HK-2 (cell line): Measurements from ENCODE around the gene SLC2A2.
A peak's percentile ranks its signal among the peaks of the same experiment; 100 is the strongest.
"Not testable (repeated sequence)": the region's sequence is repeated elsewhere in the genome, so short reads cannot be mapped to it uniquely, and the experiment has no call there.

Experiments used
- DNase-seq: peaks from one replicate; pipeline ENCODE4 v3.0.0-alpha.2; 2018; ENCODE audit not compliant: unreplicated experiment

The SLC2A2 gene

DNA sequence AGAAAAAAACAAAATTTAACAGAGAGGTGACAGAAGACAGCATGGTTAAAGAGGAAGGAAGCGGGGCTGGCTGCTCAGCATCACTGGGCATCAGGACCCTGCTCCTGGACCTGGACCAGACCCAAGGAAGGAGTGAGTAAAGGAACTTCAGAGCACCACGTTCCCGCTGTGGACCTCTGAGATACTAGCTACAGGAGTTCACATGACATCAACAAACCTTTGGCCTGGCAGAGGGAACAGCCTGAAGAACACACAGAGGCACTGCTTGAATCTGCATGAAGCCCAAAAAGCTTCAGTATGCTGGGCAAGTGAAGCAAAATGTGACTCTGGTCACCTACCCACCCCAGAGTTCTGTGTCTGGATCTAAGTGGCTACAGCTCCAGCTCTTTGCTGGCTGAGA lies 38.1 kb downstream of the SLC2A2 start:
- no peak for DNase-seq

DNA sequence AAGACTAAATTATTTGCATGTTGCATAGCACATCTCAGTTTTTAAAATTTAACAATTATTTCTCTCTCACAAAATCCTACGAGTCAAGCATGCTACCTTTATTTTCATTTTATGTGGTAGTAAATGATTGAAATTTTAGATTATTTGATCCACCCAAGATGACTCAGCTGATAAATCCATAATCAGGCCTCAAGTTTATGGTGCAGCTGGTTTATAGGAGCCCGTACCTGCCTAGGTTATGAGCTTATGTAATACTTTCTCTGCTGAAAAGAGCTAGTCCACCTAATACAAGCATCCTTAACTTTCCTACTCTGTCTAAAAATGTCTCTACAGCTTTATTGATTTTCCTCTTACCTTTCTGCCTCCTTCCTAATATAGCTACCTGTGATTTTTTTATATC lies 41.2 kb downstream of the SLC2A2 start:
- DNase-seq, result no peak

DNA sequence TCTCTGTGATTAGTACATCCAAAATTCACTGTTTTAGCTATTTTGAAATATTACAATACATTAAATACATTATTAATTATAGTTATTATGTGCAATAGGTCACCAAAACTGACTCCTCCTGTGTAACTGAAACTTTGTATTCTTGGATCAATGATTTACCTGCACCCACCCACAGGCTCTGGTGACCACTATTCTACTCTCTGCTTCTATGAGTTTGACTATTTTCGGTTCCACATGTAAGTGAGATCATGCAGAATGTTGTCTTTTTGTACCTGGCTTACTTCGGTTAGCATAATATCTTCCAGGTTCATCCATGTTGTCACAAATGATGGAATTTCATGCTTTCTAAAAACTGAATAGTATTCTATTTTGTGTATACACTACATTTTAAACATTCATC lies 43.8 kb downstream of the SLC2A2 start:
- no peak for DNase-seq

DNA sequence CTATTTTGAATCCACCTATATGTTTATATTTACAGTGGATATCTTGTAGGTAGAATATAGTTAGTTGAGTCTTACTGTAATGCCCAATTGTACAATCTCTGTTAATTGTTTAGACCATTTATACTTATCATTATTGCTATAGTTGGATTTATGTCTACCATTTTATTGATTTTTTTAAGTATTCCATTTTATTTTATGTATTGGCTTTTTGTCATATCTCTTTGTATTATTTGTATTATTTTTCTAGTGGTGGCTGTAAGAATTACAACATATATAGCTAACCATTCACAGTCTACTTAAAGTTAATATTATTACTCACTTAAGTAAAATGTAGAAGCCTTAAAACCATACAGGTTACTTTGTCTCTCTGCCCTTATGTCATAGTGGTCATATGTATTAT lies 46.1 kb downstream of the SLC2A2 start:
- DNase-seq, result no peak

DNA sequence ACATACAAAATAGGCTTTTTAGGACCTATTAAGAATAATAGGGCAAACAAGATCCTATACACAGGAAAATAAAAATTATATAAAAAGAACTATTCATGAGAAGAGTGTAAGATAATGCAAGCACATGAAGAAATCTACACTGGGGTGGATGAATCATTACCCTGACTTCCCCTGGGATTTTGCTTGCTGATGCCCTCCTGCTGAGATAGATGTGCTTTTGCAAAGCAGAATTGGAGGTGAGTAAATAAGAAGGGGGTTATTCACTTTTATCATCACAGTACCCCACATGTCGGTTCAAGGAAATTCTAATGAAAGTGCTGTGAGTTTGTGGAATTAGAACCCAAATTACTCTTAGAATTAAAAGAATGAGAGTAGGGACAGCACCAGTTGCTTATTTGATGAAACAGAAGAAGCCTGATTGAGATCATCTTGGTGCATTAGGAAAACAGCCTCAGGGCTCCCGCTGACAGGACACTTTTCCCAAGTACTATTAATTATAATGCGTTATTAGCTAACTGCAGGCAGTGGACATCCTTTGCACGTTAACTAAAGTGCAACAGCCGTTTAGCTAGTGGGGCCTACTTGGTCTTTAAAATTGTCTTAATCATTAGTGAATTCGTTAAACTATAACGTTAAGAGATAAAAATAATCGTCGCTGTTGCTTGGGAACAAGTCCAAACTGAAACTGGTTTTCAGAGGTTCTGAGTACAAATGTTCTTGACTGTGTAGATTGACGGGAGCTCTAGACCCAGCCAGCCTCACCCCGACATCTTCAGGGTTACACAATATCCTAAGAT lies 48.4 kb downstream of the SLC2A2 start:
- DNase-seq, result no peak

DNA sequence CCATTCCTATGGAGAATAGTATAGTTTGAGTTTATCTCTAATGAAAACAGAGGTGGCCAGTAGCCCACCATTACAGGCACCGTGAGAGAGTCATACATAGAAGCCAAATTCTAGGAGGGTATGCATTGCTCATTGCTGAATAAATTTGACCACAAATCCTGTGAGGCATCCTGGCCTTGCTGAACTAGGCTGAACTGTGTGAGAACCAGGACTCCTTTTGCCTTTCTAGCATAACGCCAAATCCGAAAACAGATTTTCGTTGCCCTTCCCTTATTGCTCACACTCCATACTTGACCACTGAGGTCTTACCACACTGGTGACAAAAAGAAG lies 50.4 kb downstream of the SLC2A2 start:
- DNase-seq, result no peak

DNA sequence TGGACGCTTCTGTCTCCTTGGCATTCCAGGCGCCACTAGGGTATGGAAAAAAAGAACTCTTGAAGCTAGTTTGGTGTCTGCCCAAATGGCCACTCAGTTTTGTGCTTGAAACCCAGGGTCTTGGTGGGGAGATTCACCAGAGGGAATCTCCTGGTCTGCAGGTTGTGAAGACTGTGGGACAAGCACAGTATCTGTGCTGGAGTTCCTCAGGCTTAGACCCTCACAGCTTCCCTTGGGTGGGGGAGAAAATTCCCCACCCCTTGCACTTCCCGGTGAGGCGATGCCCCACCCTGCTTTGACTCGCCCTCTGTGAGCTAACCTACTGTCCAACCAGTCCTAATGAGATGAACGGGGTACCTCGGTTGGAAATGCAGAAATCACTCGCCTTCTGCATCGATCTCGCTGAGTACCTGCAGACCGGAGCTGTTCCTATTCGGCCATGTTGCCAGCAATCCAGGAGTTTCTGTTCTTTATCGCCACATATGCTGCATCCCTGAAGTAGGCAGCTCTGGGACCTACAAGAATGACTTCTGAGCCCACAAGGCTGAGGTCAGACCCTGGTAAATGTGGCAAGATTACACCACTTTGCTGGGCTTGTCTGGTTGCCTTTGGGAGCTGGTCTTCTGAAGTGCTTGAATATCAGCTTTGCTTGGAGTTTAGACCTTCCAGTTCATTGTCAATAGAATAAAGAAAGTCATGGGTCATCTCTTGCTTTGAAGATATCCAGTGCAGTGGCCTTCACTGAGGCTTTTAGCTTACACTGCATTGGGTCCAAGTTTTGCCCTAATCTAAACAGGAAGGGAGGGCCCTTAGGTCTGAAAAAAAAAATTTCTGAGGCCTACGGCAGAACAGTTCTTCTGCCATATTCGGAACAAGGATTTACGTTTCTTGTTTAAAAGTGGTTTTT lies 51.0 kb downstream of the SLC2A2 start:
- DNase-seq, result no peak

DNA sequence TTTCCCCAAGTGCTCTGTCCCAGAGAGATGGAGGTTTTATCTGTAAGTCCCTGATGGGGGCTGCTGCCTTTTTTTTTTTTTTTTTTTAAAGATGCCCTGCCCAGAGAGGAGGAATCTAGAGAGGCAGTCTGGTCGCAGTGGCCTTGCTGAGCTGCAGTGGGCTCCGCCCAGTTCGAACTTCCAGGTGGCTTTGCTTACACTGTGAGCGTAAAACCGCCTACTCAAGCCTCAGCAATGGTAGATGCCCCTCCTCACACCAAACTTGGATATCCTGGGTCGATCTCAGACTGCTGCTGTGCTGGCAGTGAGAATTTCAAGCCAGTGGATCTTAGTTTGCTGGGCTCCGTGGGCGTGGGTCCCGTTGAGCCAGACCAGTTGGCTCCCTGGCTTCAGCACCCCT lies 51.6 kb downstream of the SLC2A2 start:
- DNase-seq, result no peak

DNA sequence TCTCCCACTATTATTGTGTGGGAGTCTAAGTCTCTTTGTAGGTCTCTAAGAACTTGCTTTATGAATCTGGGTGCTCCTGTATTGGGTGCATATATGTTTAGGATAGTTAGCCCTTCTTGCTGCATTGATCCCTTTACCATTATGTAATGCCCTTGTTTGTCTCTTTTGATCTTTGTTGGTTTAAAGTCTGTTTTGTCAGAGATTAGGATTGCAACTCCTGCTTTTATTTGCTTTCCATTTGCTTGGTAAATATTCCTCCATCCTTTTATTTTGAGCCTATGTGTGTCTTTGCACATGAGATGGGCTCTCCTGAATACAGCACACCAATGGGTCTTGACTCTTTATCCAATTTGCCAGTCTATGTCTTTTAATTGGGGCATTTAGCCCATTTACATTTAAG lies 53.6 kb downstream of the SLC2A2 start:
- not testable (repeated sequence) for DNase-seq

DNA sequence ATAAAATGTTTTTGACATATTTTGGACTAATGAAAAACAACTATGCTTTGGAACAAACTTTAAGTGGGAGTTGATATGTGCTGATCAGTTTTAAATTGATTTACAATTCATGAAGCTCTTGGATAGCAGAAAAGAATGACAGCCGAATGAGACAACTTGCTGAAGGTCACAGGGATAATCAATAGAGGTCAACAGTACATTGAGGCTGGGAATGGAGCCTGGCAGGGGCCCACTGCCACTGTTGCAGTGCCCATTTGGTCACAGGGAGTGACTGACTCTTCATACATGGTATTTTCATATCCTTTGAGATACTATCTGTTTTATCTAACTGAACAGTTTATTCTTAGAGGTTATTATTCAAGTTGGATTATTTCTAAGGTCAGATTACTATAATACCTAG lies 59.4 kb downstream of the SLC2A2 start:
- no peak for DNase-seq

DNA sequence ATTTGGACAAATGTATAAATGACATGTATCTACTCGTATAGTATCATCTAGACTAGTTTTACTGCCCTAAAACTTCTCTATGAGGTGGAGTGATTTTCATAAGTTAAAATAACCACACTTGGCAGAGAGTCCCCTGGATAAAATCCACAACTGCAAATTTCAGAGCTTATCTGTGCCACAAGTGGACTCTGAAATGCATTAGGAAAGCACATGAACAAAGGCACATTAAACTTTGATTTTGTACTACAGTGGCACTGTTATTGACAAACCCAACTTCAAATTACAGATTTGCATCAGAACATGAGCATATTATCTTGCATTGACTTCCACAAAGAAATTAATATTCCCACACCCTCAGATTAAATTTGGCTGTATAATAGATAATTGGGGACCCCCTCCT lies 60.0 kb downstream of the SLC2A2 start:
- no peak for DNase-seq

DNA sequence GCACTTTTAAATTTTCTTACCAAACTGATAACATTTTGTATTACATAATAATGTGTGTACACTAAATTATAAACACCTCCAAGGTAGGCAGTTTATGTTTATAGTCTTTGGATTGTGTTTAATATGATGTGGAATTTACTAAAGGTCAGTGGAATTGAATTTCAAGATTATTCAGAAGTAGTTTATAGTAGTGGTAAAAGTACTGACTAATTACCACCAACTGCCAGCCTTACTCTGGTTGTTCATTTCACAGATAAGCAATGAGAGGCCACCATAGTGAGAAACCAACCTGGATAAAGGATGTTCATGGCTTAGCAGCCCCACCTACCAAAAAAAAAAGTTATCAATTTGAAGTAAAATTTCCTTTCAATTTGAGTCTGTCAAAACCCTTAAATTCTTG lies 64.1 kb downstream of the SLC2A2 start:
- DNase-seq, result no peak

DNA sequence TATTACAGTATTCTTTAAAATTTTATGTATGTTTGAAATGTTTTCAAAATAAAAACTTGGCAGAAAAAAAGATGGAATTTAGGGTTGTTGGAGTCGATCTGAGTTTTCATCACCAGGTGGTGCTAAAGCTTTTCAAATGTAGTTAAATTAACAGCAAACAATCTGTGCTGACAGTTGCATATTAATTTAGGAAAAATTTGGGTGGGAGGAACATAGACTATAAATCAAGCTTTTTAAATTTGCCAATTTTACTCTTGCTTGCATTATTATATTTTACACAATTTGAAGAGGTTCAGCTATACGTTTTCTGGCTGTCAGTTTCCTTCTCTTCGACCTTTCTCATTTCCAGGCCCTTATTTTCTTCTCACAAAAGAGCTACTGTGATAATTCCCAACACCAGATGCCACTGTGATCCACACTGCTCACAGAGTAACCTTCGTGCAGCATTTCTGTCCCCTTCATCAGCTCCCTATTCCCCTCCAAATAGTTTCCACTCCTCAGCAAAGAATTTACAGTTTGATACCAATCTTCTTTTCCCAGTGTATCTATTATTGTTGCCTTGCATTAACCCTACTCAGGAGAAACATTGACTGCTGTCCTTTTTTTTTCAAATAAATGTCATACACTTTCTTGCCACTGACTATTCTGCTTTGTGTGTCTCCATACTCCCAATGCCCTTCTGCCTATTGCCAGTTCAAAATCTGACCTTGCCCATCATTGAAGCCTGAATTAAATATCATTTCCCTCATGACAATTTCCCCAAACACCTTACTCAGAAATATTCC lies 64.7 kb downstream of the SLC2A2 start:
- peak; percentile 21 for DNase-seq

DNA sequence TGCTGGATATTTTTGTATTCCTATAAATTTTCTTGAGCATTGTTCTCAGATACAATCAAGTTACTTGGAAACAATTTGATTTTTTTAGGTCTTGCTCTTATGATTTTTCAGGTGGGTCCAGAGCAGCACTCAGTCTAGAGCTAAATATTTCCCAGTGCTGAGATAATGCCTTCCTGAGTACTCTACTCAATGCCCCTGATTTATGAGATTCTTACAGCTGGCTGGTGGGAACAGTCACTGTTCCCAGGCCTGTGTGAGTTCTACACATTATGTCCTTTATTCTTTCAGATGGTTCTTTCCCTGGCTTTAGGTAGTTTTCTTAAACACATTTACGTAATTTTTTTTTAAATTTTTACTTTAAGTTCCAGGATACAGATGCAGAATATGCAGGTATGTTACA lies 67.1 kb downstream of the SLC2A2 start:
- DNase-seq, result no peak

DNA sequence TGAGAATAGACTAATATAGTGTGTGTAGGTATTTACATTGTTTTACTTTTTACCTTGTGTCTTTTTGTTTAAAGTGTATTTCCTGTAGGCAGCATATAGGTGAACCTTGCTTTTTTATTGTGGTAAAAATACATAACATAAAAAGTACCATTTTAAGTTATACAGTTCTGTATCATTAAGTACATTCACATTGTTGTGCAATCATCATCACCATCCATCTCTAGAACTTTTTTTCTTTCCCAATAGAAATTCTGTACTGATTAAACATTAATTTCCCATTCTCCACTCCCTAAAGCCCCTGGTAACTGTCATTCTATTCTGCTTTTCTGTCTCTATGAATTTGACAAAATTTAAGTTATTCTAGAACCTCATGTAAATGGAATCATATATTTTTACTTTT lies 69.9 kb downstream of the SLC2A2 start:
- DNase-seq, result no peak

DNA sequence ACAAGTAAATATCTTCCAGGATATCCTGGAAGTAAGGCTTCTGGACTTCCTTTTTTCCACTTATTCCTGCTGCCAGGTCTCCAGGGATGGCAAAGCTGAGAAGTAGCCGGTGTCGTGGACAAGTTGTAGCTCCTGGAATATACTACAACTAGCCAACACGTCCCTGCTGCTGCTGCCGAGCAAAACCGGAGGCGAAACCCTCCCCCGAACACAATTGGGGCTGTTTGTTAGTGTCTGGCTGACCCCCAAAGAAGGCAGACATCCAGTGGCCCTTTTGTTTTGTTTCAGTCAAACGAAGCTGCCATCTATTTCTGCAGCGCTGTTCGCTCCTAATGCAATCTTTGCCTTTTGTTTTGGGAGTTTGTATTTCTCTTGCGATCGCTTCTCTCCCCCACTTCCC lies 72.8 kb downstream of the SLC2A2 start:
- no peak for DNase-seq

DNA sequence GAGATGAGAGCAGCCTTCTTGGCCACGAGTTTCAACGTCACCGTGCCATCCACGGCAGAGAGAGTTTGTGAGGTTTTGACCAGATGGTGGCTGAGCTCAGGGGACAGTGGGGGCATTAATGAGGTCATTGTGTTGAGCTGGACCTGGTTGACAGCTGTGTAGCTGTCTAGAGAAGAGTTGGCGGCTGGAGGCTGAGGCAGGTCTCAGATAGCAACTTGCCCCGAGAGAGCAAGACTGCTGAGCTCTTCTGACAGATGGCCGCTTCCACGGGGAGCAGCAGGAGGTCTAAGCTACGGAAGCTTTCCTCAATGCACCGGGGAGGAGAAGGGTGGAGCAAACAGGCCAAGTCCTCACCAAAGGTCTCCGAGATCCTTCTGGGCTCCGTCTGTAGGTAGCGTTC lies 73.3 kb downstream of the SLC2A2 start:
- DNase-seq, result no peak

DNA sequence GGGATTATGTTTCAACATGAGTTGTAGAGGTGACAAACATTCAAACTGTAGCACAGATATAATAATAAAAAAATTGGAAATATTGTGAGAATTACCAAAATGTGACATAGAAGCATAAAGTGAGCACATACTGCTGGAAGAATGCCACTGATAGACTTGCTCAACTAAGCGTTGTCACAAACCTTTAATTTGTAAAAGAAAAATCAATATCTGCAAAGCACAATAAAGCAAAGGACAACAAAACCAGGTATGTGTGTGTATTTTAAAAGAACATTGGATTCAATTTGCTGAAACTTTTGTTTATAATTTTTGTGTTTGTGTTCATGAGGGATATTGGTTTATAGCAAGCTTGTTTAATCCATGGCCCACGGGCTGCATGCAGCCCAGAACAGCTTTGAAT lies 77.3 kb downstream of the SLC2A2 start:
- DNase-seq, result no peak

DNA sequence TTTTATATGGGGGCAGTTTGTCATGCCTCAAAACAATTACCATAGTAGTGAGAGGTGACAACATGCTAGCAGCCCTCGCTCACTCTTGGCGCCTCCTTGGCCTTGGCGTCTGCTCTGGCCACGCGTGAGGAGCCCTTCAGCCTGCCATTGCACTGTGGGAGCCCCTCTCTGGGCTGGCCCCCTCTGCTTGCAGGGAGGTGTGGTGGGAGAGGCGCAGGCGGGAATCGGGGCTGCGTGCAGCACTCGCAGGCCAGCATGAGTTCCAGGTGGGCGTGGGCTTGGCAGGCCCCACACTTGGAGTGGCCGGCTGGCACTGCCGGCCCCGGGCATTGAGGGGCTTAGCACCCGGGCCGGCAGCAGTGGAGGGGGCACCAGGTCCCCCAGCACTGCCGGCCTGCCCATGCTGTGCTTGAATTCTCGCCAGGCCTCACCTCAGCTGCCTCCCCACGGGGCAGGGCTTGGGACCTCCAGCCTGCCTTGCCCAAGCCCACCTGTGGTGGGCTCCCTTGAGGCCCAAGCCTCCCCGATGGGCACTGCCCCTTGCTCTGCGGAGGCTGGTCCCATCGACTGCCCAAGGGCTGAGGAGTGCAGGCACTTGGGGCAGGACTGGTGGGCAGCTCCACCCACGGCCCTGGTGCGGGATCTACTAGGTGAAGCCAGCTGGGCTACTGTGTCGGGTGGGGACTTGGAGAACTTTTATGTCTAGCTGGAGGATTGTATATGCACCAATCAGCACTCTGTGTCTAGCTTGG lies 79.3 kb downstream of the SLC2A2 start:
- DNase-seq, result no peak
